ENCODE data around the gene PTPN13.

Gene PTPN13

DNA sequence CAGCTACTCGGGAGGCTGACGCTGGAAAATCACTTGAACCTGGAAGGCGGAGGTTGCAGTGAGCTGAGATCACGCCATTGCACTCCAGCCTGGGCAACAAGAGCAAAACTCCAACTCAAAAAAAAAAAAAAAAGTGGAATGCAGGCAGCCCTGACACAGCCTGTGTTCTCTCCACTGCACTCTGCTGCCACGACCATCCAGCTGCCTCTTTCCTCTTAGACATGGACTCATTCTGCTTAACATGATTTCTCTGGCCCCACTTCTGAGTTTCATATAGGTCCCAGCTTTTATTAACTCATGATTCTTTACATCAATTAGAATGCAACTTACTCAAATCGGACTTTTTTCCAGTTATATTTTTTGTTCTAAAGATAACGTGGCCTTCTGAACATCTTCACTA lies 225.4 kb downstream of the PTPN13 start:
- DNase-seq, result no peak

GRCh38 chr4:86821151-86821550 lies 227.0 kb downstream of the PTPN13 start:
- DNase-seq, result no peak

GRCh38 chr4:86822136-86822535 lies 228.0 kb downstream of the PTPN13 start:
- DNase-seq, result no peak

DNA sequence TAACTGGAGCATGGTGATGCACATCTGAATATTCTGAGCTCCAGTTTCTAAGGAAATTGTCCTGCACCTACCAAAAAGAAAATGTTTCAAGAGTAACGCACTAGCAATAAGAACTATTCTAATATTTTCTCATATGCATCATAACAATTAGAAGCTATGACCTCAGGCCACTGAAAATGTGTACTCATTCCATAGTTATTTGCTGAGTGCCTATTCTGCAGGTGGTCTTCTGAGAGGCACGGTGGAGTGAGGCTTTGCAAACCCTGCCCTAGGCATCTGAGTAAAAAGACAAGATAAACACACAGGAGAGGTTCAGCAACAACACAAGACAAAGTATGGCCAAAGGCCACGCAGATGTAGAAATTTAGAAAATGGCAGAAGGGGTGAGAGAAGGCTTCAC lies 231.4 kb downstream of the PTPN13 start:
- DNase-seq, result no peak

DNA sequence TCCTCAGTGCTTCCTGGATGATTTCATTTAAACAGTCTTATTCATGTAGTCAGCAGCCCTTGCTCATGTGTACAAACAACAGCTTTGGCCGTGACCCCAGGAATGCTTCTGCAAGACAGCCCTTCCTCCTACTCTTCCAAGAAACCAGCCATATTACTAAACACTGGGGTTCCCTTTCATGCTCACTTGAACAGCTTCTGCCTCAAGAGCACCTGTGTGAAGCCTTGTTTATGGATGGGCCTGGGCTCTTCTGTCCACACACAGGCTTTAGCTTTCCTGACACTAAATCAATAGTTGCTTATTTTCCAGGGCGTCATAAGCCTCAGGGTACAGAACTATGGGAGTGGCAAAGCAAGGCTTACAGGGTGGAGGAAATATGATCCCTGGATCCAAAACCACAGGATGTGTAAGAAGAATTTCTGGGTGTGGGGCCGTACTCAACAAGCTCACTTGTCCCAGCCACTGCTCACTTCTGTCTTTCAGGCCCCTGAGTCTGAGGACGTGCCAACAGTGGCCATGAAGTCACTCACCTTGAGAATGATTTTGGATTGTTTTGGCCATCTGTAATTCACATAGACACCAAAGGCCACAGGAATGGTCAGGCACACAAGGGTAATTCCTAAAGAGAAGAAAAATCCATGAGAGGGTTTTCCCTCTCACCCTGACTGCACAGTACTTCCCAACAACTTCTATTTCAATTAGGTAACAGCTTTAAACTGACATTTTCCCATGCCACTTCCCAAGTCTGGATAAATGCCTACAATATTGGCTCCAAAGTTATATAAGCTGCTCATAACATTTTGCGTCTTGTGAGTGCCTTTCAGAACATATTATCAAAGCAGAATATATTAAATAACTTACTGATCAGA lies 237.4 kb downstream of the PTPN13 start:
- DNase-seq, result no peak

DNA sequence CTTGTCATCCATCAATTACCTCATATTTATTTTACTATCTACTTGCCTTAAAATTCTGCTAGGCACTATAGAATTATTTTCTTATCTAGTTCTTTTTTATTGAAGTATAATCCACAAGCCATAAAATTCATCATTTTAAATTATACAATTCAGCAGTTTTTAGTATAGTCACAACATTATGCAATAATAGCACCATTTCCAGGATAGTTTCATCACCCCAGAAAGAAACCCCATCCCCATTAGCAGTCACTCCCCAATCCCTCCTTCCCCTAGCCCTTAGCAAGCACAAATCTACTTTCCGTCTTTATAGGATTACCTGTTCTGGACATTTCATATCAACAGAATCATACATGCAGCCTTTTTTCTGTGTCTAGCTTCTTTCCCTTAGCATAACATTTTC lies 239.5 kb downstream of the PTPN13 start:
- no peak for DNase-seq

- no peak for DNase-seq
These were observed 240.8 kb downstream of the PTPN13 start for GRCh38 chr4:86834901-86835300.

- DNase-seq, result no peak
These were observed 241.6 kb downstream of the PTPN13 start for GRCh38 chr4:86835677-86836076.

GRCh38 chr4:86837691-86838503 lies 243.8 kb downstream of the PTPN13 start:
- no peak for DNase-seq

DNA sequence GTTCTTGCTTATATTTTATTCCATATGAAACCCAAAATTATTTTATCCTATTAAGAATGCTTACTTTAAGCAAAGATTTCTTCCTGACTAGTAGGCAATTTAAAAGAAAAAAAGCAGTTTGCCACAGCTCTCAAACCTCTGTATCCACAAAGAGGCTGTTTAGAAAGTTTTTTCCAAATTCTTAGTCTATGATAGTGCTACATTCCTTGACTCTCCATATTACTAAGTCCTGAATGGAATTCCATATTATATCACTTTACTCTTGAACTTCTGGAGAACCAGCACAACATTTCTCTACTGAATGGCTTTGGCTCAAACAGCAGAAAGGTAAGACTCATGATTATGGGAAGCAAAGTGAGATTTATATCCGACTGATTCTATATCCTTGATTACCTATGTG lies 246.7 kb downstream of the PTPN13 start:
- DNase-seq, result no peak

- DNase-seq, result no peak
These were observed 247.2 kb downstream of the PTPN13 start for GRCh38 chr4:86841309-86841708.

GRCh38 chr4:86845593-86845992 lies 251.5 kb downstream of the PTPN13 start:
- DNase-seq, result no peak

- no peak for DNase-seq
These were observed 252.8 kb downstream of the PTPN13 start for GRCh38 chr4:86846921-86847320.

DNA sequence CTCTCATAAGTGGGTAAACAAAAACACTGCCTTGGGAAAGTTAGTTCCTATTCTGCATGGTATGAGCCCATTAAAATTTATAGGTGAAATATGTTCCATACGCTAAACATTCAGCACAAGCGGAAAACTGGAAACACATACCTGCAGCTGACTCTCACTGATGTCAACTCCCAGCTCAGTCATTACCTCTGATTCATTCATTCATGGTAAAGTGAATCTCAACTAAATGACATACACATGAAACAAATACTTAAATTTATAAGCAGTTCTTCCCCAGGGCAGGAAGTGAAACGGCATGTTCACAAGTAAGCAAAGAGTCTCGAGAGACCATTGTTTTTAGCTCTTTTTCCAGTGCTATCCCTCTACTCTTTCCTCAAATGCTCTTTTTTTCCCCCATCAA lies 253.5 kb downstream of the PTPN13 start:
- no peak for DNase-seq

- DNase-seq, result no peak
These were observed 254.0 kb downstream of the PTPN13 start for GRCh38 chr4:86848136-86848535.

GRCh38 chr4:86848732-86849619 lies 254.9 kb downstream of the PTPN13 start, which contains the start of gene SLC10A6:
TSS of gene SLC10A6 (minus strand) at chr4:86849384. CDS start at chr4:86849115, 269 bp downstream.
- peak in 1 of 2 donors; percentile 1 for DNase-seq

DNA sequence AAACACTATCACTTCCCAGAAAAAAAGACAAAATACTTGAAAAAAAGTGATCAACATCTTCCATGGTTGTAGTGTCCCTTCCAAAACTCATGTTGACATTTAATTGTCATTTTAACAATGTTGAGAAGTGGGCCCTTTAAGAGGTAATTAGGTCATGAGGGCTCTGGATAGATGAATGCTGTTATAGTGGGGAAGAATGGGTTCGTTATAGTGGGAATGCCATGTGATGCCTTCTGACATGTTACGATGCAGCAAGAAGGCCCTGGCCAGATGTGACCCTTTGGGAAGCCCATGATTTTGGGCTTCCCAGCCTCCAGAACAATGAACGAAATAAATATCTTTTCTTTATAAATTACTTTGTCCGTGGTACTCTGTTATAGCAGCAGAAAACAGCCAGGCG lies 259.1 kb downstream of the PTPN13 start:
- no peak for DNase-seq

DNA sequence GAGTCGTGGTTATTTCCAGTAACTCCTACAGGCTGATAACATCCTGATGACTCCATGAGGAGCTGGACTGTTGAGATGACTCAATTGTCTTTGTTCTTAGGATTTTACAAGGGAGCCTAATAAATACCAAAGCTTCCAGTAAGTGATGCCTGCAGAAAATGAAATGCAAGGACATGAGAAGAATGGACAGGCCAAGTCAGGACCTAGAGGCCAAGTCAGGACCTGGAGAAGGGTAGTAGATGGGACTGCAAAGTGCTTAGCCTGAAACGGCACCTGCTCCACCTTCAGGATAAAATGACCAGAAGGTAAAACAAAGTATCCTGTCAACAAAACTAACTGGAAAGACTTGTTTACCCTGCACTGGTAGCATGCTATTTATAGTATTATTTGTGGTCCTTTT lies 261.5 kb downstream of the PTPN13 start:
- DNase-seq, result no peak

GRCh38 chr4:86856896-86857295 lies 262.8 kb downstream of the PTPN13 start:
- DNase-seq, result no peak

DNA sequence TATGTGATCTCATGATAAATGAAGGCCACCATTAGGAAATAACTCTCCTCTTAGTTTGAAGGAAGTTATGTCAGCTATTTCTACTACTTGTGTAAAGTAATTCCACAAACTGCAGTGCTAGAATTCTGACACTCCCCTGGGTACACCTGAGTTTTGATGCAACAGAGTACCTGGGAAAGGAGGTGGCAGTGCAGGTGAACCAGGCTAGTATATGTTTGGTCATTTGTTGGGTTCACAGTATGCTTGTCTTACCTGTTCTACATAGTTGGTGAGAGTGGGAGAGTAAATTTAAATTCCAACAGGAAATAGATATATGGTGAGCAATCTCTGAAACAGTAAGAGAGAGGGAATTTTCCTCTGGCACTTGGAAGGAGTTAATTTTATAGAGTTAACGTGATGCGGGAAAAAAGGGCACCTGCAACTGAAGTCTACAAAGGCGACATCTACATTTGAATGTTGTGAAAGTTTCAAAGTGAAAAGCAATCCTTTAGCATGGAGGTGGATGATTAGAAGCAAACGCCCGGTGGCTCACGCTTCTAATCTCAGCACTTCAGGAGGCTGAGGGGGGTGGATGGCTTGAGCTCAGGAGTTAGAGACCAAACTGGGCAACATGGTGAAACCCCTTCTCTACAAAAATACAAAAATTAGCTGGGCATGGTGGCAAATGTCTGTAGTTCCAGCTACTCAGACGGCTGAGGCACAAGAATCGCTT lies 263.4 kb downstream of the PTPN13 start:
- DNase-seq, result no peak
